Neural progenitor cell (in vitro differentiated cells): ENCODE data around the gene BEGAIN.

Source experiments
- CTCF ChIP-seq: fragments of 200-600 bp; sonication (generic); IDR thresholded peaks from 2 replicates; pipeline ENCODE4 v1.5.1; 2017; ENCODE audit warnings: antibody characterized with exemption, mild to moderate bottlenecking
- EZH2 ChIP-seq: fragments of 200-600 bp; sonication (generic); IDR thresholded peaks from 2 replicates; pipeline ENCODE4 v1.6.1; 2017; ENCODE audit warnings: antibody characterized with exemption, mild to moderate bottlenecking, moderate library complexity

GRCh38 chr14:100608064-100608463, 20.8 kb upstream of the BEGAIN start:
- TF ChIP-seq CTCF (no peak), EZH2 (no peak)
